ENCODE results near the gene INAVA. TPM values are rescaled to one million over a fixed set of nuclear protein-coding genes. Genes with fewer than 3 reads are reported as not detected.

The INAVA gene
- total RNA-seq, 1 experiment from 2014 or later = 41.2 TPM

- TF ChIP-seq MLX (CRISPR knock-in tag; IDR thresholded peaks at IDR 0.05) = no peak
- 0 out of 2 replicates have a peak, but pooled peaks have one; percentile 15 for TF ChIP-seq IRF1 (CRISPR knock-in tag; IDR thresholded peaks at IDR 0.05)
- no peak for TF ChIP-seq SMAD4 (CRISPR knock-in tag; IDR thresholded peaks at IDR 0.05)
- TF ChIP-seq ESRRA (CRISPR knock-in tag; IDR thresholded peaks at IDR 0.05; ENCODE audit: borderline replicate concordance) = no peak
- 0 out of 2 replicates have a peak, but pooled peaks have one; percentile 20 for TF ChIP-seq MAX (CRISPR knock-in tag; IDR thresholded peaks at IDR 0.05)
- TF ChIP-seq NFYB (CRISPR knock-in tag; conservative IDR thresholded peaks at IDR 0.05; ENCODE audit: low read depth) = no peak
- no peak for TF ChIP-seq TEAD1 (CRISPR knock-in tag; IDR thresholded peaks at IDR 0.05)
- TF ChIP-seq GRHL2 (CRISPR knock-in tag; IDR thresholded peaks at IDR 0.05; ENCODE audit: insufficient replicate concordance, severe bottlenecking) = no peak
- Mint-ChIP-seq H3K9me3 (no peaks in the 10 kb centered on the region), H3K36me3 (no peaks in the 10 kb centered on the region), H3K4me1 (peaks cover 52% of the 10 kb centered on the region), H3K4me3 (no peak overlapping the region), H3K27ac (no peak overlapping the region), H3K27me3 (ENCODE audit: low read depth) (peaks cover 3% of the 10 kb centered on the region; the same call in 1 of the 2 replicates)
- POLR2A ChIA-PET = interaction anchor here (0.5 to 1.1 kb wide), 6 partner anchors 9 to 581 kb away, joined by 3 to 5 read pairs (median 3); partner anchors contain the start of gene PHLDA3
- CTCF ChIA-PET = interaction anchor here (0.5 to 2.2 kb wide), 16 partner anchors 9 to 352 kb away, joined by 3 to 13 read pairs (median 4); partner anchors contain the start of gene GPR25
- no peak for DNase-seq (ENCODE audit: low spot score)
- peak; percentile 10 for ATAC-seq
These were observed 6.3 kb upstream of the INAVA start for GRCh38 chr1:200888349-200888838.

- Mint-ChIP-seq H3K9me3 (no peaks in the 10 kb centered on the region), H3K4me3 (no peak overlapping the region), H3K27me3 (ENCODE audit: low read depth) (peaks cover 3% of the 10 kb centered on the region; the same call in 1 of the 2 replicates), H3K4me1 (peaks cover 56% of the 10 kb centered on the region), H3K36me3 (no peaks in the 10 kb centered on the region), H3K27ac (no peak overlapping the region)
- CTCF ChIA-PET = interaction anchor here (1.6 to 2.2 kb wide), 6 partner anchors 16 to 225 kb away, joined by 3 to 15 read pairs (median 8); partner anchors contain the start of gene GPR25
- ATAC-seq = no peak
- DNase-seq (ENCODE audit: low spot score) = no peak
- POLR2A ChIA-PET = no interaction called here
- TF ChIP-seq ARID4B (CRISPR knock-in tag; IDR thresholded peaks at IDR 0.05; ENCODE audit: borderline replicate concordance) = no peak
- no peak for TF ChIP-seq E2F4 (CRISPR knock-in tag; IDR thresholded peaks at IDR 0.05; ENCODE audit: borderline replicate concordance, low read depth)
- no peak for TF ChIP-seq FOXK1 (CRISPR knock-in tag; IDR thresholded peaks at IDR 0.05)
- TF ChIP-seq HMGA2 (CRISPR knock-in tag; IDR thresholded peaks at IDR 0.05) = no peak
- no peak for TF ChIP-seq MAX (CRISPR knock-in tag; IDR thresholded peaks at IDR 0.05)
- no peak for TF ChIP-seq TEAD4 (CRISPR knock-in tag; IDR thresholded peaks at IDR 0.05)
- no peak for TF ChIP-seq USF1 (CRISPR knock-in tag; IDR thresholded peaks at IDR 0.05)
- TF ChIP-seq NR3C1 (CRISPR knock-in tag; conservative IDR thresholded peaks at IDR 0.05; ENCODE audit: low read depth) = no peak
- TF ChIP-seq GTF2I (CRISPR knock-in tag; conservative IDR thresholded peaks at IDR 0.05) = no peak
- no peak for TF ChIP-seq HMGXB4 (CRISPR knock-in tag; IDR thresholded peaks at IDR 0.05)
- no peak for TF ChIP-seq RELA (CRISPR knock-in tag; IDR thresholded peaks at IDR 0.05; ENCODE audit: borderline replicate concordance)
- TF ChIP-seq PREB (CRISPR knock-in tag; IDR thresholded peaks at IDR 0.05; ENCODE audit: borderline replicate concordance) = no peak
- no peak for TF ChIP-seq ATF3 (CRISPR knock-in tag; conservative IDR thresholded peaks at IDR 0.05)
These were observed 5.1 kb upstream of the INAVA start for GRCh38 chr1:200889571-200889970.

Data from WTC11 (cell line).